Stimulated activated CD8-positive, alpha-beta memory T cell treated with anti-CD3 and anti-CD28 coated beads, Interleukin-4, amount 100 ng/mL, for 24 hours (primary cell): ENCODE data around the gene GPR171.
"Not testable (repeated sequence)": the region's sequence is repeated elsewhere in the genome, so short reads cannot be mapped to it uniquely, and the experiment has no call there.

Experiments used
- DNase-seq: peaks from one replicate; pipeline ENCODE4 v3.0.0-alpha.2; 2020; ENCODE audit warnings: low read depth

Gene GPR171

GRCh38 chr3:151174351-151174750 is 28.7 kb downstream of the GPR171 start:
- DNase-seq, result no peak

- no peak for DNase-seq
These were observed 31.8 kb downstream of the GPR171 start for GRCh38 chr3:151171145-151171757.

GRCh38 chr3:151169948-151170679 is 32.9 kb downstream of the GPR171 start:
- DNase-seq, result not testable (repeated sequence)

DNA sequence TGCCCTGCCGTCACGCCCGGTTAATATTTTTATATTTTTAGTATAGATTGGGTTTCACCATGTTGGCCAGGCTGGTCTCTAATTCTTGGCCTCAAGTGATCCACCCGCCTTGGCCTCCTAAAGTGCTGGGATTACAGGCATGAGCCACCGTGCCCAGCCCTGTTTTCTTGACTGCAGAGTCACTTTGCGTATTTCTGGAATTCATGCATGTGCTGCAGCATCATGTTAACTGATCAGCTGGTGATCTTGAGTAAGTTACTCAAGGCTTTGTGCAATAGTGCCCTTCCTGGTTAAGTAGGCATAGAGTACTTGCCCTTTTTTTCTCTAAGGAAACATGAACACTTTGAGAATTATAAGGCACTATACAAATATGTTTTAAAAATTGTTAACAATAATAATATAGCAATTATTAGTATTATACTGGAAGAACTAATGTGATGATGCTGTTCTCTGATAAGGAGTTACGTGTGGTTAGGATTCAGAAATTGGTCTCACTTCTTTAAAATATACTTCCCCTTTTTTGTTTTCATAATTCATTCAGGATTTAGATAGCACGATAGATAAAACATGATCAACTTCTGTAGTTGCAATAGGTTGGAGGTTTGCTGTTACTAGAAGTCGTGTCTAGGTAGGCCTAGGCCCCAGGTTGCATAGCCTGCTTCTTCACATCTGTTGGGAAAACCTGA is 33.6 kb downstream of the GPR171 start:
- DNase-seq, result no peak

GRCh38 chr3:151168269-151169094 is 34.5 kb downstream of the GPR171 start:
- DNase-seq, result peak; percentile 74

GRCh38 chr3:151166161-151166560 is 36.9 kb downstream of the GPR171 start:
- no peak for DNase-seq

DNA sequence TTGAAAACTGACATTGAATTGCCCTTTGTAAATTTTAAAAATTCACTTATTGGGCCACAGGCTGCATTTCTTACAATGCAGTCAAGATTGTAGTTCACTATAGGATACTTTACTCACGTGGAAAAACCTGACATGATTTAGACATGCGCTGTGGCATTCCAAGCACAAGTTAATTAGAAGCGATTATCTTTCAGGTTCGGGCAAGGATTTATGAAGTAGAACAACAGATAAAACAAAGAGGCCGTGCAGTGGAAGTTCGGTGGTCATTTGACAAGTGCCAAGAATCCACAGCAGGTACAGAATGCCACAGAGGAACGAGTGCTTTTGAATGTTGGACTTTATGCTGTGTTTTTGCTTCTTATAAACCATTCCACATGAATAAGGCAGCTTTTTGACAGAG is 37.8 kb downstream of the GPR171 start:
- no peak for DNase-seq

DNA sequence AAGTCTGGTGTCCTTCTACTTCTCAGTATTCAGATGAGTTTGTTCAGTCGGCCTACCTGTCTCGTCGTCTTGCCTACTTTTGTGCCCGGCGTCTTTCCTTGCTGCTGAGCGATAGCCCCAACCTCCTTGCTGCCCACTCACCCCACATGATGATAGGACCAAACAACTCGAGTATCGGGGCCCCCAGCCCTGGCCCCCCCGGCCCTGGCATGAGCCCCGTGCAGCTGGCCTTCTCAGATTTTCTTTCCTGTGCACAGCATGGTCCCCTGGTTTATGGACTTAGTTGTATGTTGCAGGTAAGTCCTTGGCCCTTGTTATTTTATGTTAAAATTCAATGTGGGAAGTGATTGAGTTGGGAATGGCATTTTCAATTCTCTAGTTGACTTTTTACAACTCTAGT is 43.2 kb downstream of the GPR171 start:
- no peak for DNase-seq

DNA sequence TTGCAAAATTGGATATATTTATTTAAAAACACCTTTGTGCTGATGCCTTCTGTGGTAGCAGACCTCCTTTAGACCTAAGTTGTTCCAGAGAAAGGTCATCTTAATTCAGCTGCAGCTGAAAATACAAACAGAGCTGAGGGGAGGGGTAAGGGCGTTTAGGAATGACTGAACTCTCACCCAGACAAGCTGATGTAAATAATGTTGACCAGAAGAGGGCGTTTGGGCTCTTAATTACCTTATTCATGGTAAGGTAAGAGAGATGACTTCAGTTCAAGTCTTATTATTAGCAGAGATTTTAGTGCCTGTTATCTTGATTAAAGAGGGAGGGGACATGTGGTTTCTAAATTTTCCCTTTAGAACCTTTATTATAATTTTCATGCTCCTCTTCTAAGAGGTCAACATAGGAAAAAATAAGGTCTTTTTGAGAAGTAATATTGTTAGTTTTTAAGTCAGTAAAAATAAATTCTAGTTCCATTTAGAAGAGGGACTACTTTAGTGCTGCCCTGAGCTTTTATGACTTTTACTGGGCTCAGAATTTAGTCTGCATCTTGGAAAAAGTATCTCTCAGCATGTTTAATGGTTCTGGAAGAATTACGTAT is 46.3 kb downstream of the GPR171 start:
- no peak for DNase-seq

DNA sequence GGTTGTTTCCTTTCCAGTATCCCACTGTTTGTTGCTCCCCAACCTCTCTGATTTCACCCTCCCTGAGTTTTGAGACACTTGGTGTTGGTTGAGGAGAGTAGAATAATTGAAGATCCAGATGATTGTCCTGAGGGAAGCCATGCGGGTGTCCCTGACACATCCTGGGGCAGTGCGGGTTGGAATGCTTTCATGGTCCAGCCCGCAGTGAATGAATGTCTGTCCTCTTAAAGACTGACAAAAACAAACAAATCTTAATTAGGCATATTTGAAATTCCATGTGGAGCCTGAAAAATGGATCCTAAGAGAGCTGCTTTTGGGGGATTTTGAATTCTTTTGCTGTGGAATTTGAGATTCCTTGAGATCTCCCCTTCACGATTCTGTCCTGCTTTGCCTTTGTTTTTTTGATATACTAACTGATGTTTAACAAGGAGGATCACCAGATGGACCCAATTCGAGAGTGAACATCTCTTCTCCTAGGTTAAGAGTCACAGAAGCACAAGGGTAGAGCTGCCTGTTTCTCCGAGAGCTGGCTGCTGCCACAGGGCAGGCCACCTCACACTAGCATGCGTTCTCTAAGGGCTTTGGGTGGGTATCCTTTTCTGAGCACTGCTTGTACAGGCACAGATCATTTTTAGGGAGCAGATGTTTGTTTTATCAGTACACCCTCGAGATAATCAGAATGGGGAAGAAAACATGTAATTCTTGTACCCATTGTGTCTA is 47.4 kb downstream of the GPR171 start:
- DNase-seq, result no peak

DNA sequence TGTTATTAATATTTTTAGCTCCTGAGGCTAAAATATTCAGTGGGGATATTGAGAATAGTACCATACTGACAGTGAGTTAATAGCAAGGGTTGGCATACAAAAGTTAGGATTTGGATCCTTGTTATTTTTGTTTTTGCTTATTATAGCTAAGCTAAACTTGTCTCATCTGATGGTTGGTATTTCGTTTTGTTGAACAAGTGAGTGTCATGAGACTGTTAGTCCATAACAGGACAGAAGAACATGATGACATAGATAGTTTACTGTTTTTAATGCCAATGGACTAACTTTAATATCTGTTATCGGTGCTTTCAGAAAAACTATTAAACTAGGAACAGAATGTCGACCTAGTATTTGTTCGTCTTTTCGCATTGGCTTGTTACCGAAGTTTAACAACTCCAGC is 48.5 kb downstream of the GPR171 start:
- no peak for DNase-seq

DNA sequence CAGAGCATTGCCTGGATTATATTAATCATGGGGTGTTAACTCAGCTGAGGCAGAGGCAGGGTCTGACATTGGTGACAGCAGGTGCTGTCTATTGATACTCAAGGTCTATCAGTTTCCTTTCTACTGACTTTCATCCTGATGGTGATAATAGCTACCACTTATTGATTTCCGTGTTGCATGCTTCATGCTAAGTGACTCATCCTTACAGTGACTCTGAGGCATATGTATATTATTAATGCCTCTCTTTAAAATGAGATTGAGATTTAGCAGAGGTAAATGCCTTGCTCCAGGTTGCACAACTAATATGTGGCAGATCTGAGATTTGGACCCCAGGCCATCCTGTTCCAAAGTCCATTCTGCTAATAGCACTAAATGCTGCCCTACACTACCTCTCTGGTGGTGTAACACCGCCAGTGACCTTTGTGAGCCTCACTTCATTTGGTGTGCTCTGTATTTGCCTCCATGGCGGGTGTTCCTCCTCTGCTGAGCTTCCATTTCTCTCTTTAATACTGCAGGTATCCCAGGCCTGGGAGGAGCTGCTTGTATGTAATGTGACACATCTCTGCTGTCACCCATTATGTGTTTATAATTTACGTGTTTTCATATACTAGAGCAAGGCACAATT is 50.4 kb downstream of the GPR171 start:
- no peak for DNase-seq
